Caki2 (cell line): ENCODE measurements around the gene DAPK1. TPM values are rescaled to one million over a fixed set of nuclear protein-coding genes. Genes with fewer than 3 reads are reported as not detected.

Experiments used
- DNase-seq: peaks from one replicate; pipeline ENCODE4 v3.0.0-alpha.2; 2015; ENCODE audit warnings: low read depth
- in situ Hi-C: cut with HindIII; loops from 2 replicates; pipeline ENCODE4 v1.10.0; 2016; ENCODE audit warnings: low sequenced_read_pairs, low pct_unique_long_range_greater_than_20kb, mixed read lengths
- total RNA-seq: library from RNA; depleted of rRNA; stranded (reverse); fragments of >200 nt; shearing (Covaris generic); gene quantifications from 2 replicates; pipeline ENCODE4 v1.2.3, GENCODE V29; 2014; ENCODE audit warnings: low replicate concordance

The DAPK1 gene
- total RNA-seq, 1 experiment from 2014 or later, result 20.9 TPM

GRCh38 chr9:87597710-87598443, 100.2 kb downstream of the DAPK1 start:
- in situ Hi-C loops, result no loop called here
- DNase-seq, result no peak

GRCh38 chr9:87599901-87600610, 102.4 kb downstream of the DAPK1 start:
- peak; percentile 93 for DNase-seq
- in situ Hi-C loops, result no loop called here

- in situ Hi-C loops, result no loop called here
- no peak for DNase-seq
Observed at GRCh38 chr9:87601176-87601575, 103.5 kb downstream of the DAPK1 start.

- no peak for DNase-seq
- in situ Hi-C loops, result no loop called here
Observed at GRCh38 chr9:87601595-87601994, 103.9 kb downstream of the DAPK1 start.

GRCh38 chr9:87602933-87603643, 105.4 kb downstream of the DAPK1 start:
- in situ Hi-C loops, result no loop called here
- no peak for DNase-seq

- DNase-seq, result no peak
- in situ Hi-C loops, result no loop called here
Observed at GRCh38 chr9:87603854-87604490, 106.3 kb downstream of the DAPK1 start.

- no peak for DNase-seq
- in situ Hi-C loops, result no loop called here
Observed at GRCh38 chr9:87604886-87605588, 107.4 kb downstream of the DAPK1 start.

GRCh38 chr9:87605676-87606075, 108.0 kb downstream of the DAPK1 start:
- no peak for DNase-seq
- in situ Hi-C loops, result no loop called here

- in situ Hi-C loops, result no loop called here
- DNase-seq, result no peak
Observed at GRCh38 chr9:87606841-87607521, 109.3 kb downstream of the DAPK1 start.

GRCh38 chr9:87607859-87608258, 110.2 kb downstream of the DAPK1 start:
- DNase-seq, result no peak
- in situ Hi-C loops, result no loop called here

- in situ Hi-C loops, result no loop called here
- no peak for DNase-seq
Observed at GRCh38 chr9:87609002-87609401, 111.3 kb downstream of the DAPK1 start.

- no peak for DNase-seq
- in situ Hi-C loops, result no loop called here
Observed at GRCh38 chr9:87609486-87609885, 111.8 kb downstream of the DAPK1 start.

GRCh38 chr9:87610200-87611155, 112.8 kb downstream of the DAPK1 start:
- in situ Hi-C loops, result no loop called here
- DNase-seq, result no peak

- in situ Hi-C loops, result no loop called here
- DNase-seq, result no peak
Observed at GRCh38 chr9:87611776-87612175, 114.1 kb downstream of the DAPK1 start.

- in situ Hi-C loops, result no loop called here
- no peak for DNase-seq
Observed at GRCh38 chr9:87612536-87612935, 114.9 kb downstream of the DAPK1 start.

GRCh38 chr9:87613265-87614111, 115.8 kb downstream of the DAPK1 start:
- DNase-seq, result no peak
- in situ Hi-C loops, result no loop called here
